Right atrium auricular region (tissue), 2 donors: Measurements from ENCODE around the gene NTRK3. TPM values are rescaled to one million over a fixed set of nuclear protein-coding genes. Genes with fewer than 3 reads are reported as not detected.

Experiments
- DNase-seq: peaks from one replicate; pipeline ENCODE4 v3.0.0-alpha.2; 2019; ENCODE audit warnings: low spot score
- H3K27ac ChIP-seq, 2 donors: fragments of 200-600 bp; sonication (generic); 1 replicate in 1 of 2; 2 replicates in 1 of 2; pipeline ENCODE4 v1.5.1; 2016 to 2019
- H3K27me3 ChIP-seq, 2 donors: fragments of 200-600 bp; sonication (generic); one replicate each; pipeline versions ENCODE4 v1.5.1 to v1.6.0; 2017 to 2019
- H3K36me3 ChIP-seq: fragments of 200-600 bp; sonication (generic); one replicate; pipeline ENCODE4 v1.5.1; 2016
- H3K4me1 ChIP-seq, 2 donors: fragments of 200-600 bp; sonication (generic); one replicate each; pipeline versions ENCODE4 v1.5.1 to v1.6.0; 2017 to 2019
- H3K4me3 ChIP-seq, 2 donors: fragments of 200-600 bp; sonication (generic); 1 replicate in 1 of 2; 2 replicates in 1 of 2; pipeline ENCODE4 v1.5.1; 2017 to 2019; ENCODE audit warnings: mild to moderate bottlenecking in 1 of 2, moderate library complexity in 1 of 2
- H3K9me3 ChIP-seq, 2 donors: fragments of 200-600 bp; sonication (generic); one replicate each; pipeline ENCODE4 v1.5.1; 2019
- total RNA-seq, 2 donors: library from RNA; depleted of rRNA; stranded (reverse); fragments of >200 nt; gene quantifications; one replicate each; pipeline ENCODE4 v1.1.0, GENCODE V29; 2016
- TF ChIP-seq, protein P1 (sequence below), 2 donors: fragments of 200-600 bp; sonication (generic); IDR thresholded peaks; one replicate each; pipeline ENCODE4 v1.5.1; 2019; ENCODE audit warnings: antibody characterized with exemption in 2 of 2

Gene NTRK3
- total RNA-seq, 2 donors from 2014 or later, result 1.5 to 4.5 TPM

- no peaks in the 10 kb centered on the region for H3K27me3 ChIP-seq
- no peak for DNase-seq
- H3K4me3 ChIP-seq, result no peak overlapping the region
- H3K27ac ChIP-seq, result no peak overlapping the region
- H3K9me3 ChIP-seq, result no peaks in the 10 kb centered on the region
- H3K36me3 ChIP-seq, result no peaks in the 10 kb centered on the region
- H3K4me1 ChIP-seq, result peaks cover 0 to 5% of the 10 kb centered on the region in 2 donors
- TF ChIP-seq, protein P1, sequence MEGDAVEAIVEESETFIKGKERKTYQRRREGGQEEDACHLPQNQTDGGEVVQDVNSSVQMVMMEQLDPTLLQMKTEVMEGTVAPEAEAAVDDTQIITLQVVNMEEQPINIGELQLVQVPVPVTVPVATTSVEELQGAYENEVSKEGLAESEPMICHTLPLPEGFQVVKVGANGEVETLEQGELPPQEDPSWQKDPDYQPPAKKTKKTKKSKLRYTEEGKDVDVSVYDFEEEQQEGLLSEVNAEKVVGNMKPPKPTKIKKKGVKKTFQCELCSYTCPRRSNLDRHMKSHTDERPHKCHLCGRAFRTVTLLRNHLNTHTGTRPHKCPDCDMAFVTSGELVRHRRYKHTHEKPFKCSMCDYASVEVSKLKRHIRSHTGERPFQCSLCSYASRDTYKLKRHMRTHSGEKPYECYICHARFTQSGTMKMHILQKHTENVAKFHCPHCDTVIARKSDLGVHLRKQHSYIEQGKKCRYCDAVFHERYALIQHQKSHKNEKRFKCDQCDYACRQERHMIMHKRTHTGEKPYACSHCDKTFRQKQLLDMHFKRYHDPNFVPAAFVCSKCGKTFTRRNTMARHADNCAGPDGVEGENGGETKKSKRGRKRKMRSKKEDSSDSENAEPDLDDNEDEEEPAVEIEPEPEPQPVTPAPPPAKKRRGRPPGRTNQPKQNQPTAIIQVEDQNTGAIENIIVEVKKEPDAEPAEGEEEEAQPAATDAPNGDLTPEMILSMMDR (IDR thresholded peaks at IDR 0.05), result no peak
Measured at GRCh38 chr15:87873516-87873915, 383.0 kb downstream of the NTRK3 start.

DNA sequence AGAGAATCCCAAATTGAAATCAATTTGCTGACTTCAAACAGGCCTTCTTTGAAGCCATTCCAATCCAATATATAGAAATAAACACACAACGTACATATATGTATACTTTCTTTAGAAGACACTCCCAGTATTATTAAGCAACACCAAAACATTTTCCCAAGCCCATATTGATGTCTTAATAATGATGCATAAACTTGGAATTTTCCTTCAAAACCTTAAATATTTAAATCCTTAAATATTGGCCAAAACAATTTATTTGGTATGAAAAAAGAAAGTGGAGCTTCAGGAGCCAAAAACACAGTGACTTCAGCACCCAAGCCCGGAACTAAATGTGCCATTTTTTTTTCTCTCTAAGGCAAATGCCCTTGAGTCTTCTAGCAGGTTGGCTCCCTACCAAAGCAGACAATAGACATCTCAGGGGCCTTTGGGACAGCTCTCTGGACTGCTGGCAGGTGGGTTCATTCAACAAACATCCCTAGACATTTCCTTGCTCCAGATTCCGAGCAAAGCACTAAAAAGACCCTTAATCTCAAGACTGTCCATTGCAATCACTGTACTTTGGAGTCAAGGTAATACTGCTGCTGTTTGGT is 384.7 kb downstream of the NTRK3 start:
- Histone ChIP-seq H3K9me3 (no peaks in the 10 kb centered on the region), H3K4me1 (no peaks in the 10 kb centered on the region), H3K27ac (no peak overlapping the region), H3K36me3 (no peaks in the 10 kb centered on the region), H3K4me3 (no peak overlapping the region), H3K27me3 (no peaks in the 10 kb centered on the region)
- no peak for DNase-seq
- TF ChIP-seq, protein P1 (IDR thresholded peaks at IDR 0.05), result no peak

- H3K27ac ChIP-seq, result no peak overlapping the region
- no peaks in the 10 kb centered on the region for H3K36me3 ChIP-seq
- DNase-seq, result no peak
- H3K9me3 ChIP-seq, result no peaks in the 10 kb centered on the region
- H3K4me1 ChIP-seq, result no peaks in the 10 kb centered on the region
- no peaks in the 10 kb centered on the region for H3K27me3 ChIP-seq
- TF ChIP-seq, protein P1 (IDR thresholded peaks at IDR 0.05), result no peak
- H3K4me3 ChIP-seq, result no peak overlapping the region
Measured at GRCh38 chr15:87871258-87871681, 385.3 kb downstream of the NTRK3 start.

DNA sequence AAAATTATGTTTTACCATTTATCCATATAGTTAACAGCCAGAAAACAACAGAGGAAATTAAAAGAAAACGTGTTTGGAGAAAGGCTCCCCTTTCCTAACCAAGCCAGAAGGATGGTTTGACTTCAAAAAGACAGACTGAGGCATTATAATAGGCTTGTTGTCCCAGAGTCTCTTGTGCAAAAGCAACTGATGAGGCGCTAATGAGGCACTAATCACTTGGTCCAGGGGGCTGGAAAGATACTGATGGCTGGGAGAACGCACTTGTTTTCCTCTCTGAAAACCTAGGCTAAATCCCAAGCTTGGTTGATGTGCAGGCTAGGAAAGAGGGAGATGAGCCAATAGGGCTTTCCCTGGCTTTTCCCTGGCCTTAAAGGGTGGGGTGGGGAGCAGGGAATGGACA is 389.6 kb downstream of the NTRK3 start:
- H3K36me3 ChIP-seq, result no peaks in the 10 kb centered on the region
- no peak for DNase-seq

GRCh38 chr15:87863152-87863551 is 393.4 kb downstream of the NTRK3 start:
- Histone ChIP-seq H3K4me1 (no peaks in the 10 kb centered on the region), H3K36me3 (no peaks in the 10 kb centered on the region), H3K4me3 (no peak overlapping the region), H3K27ac (no peak overlapping the region), H3K9me3 (no peaks in the 10 kb centered on the region), H3K27me3 (no peaks in the 10 kb centered on the region)
- no peak for DNase-seq
- TF ChIP-seq, protein P1 (IDR thresholded peaks at IDR 0.05), result no peak

More for the DNA sequence above, 389.6 kb downstream of the NTRK3 start:
- H3K4me1 ChIP-seq, result no peaks in the 10 kb centered on the region
- no peaks in the 10 kb centered on the region for H3K9me3 ChIP-seq
- no peak overlapping the region for H3K27ac ChIP-seq
- TF ChIP-seq, protein P1 (IDR thresholded peaks at IDR 0.05), result no peak
- H3K27me3 ChIP-seq, result no peaks in the 10 kb centered on the region
- no peak overlapping the region for H3K4me3 ChIP-seq

- no peak for DNase-seq
- Histone ChIP-seq H3K27ac (no peak overlapping the region), H3K4me3 (no peak overlapping the region), H3K4me1 (no peaks in the 10 kb centered on the region), H3K9me3 (no peaks in the 10 kb centered on the region), H3K27me3 (no peaks in the 10 kb centered on the region), H3K36me3 (no peaks in the 10 kb centered on the region)
- TF ChIP-seq, protein P1 (IDR thresholded peaks at IDR 0.05), result no peak
Measured at GRCh38 chr15:87860743-87861142, 395.8 kb downstream of the NTRK3 start.
